Effector CD8-positive, alpha-beta T cell (primary cell): ENCODE measurements around the gene ZW10.
"Not testable (repeated sequence)": the region's sequence is repeated elsewhere in the genome, so short reads cannot be mapped to it uniquely, and the experiment has no call there.

ENCODE experiments used
- DNase-seq: peaks from one replicate; lab custom pipeline; 2025; lab: John Stamatoyannopoulos, UW

Gene ZW10

GRCh38 chr11:113763040-113763439 is 10.5 kb downstream of the ZW10 start:
- DNase-seq = not testable (repeated sequence)

- no peak for DNase-seq
Measured at GRCh38 chr11:113760241-113760640, 13.3 kb downstream of the ZW10 start.

- DNase-seq = no peak
Measured at GRCh38 chr11:113752932-113753331, 20.6 kb downstream of the ZW10 start.

- no peak for DNase-seq
Measured at GRCh38 chr11:113736323-113736722, 37.2 kb downstream of the ZW10 start.

GRCh38 chr11:113732092-113732491 is 41.4 kb downstream of the ZW10 start:
- DNase-seq = no peak

GRCh38 chr11:113730887-113731726 is 42.4 kb downstream of the ZW10 start:
- DNase-seq = no peak

- no peak for DNase-seq
Measured at GRCh38 chr11:113729456-113729855, 44.0 kb downstream of the ZW10 start.

GRCh38 chr11:113728814-113729213 is 44.7 kb downstream of the ZW10 start:
- no peak for DNase-seq

- no peak for DNase-seq
Measured at GRCh38 chr11:113725913-113726312, 47.6 kb downstream of the ZW10 start.

- no peak for DNase-seq
Measured at GRCh38 chr11:113725407-113725806, 48.1 kb downstream of the ZW10 start.

- DNase-seq = no peak
Measured at GRCh38 chr11:113724778-113725177, 48.7 kb downstream of the ZW10 start.

GRCh38 chr11:113723787-113724186 is 49.7 kb downstream of the ZW10 start:
- no peak for DNase-seq

GRCh38 chr11:113722934-113723333 is 50.6 kb downstream of the ZW10 start:
- no peak for DNase-seq

- no peak for DNase-seq
Measured at GRCh38 chr11:113722221-113722620, 51.3 kb downstream of the ZW10 start.

GRCh38 chr11:113721462-113722066 is 51.9 kb downstream of the ZW10 start:
- DNase-seq = no peak

- DNase-seq = not testable (repeated sequence)
Measured at GRCh38 chr11:113720478-113720877, 53.0 kb downstream of the ZW10 start.

- DNase-seq = no peak
Measured at GRCh38 chr11:113715882-113716625, 57.4 kb downstream of the ZW10 start.

- no peak for DNase-seq
Measured at GRCh38 chr11:113715273-113715672, 58.2 kb downstream of the ZW10 start.

GRCh38 chr11:113710989-113711388 is 62.5 kb downstream of the ZW10 start:
- DNase-seq = no peak

- no peak for DNase-seq
Measured at GRCh38 chr11:113705871-113706655, 67.4 kb downstream of the ZW10 start, which contains the start of gene TMPRSS5. Gene TMPRSS5 (minus strand): TSS chr11:113706308. CDS start chr11:113706224, 84 bp downstream.

- not testable (repeated sequence) for DNase-seq
Measured at GRCh38 chr11:113703551-113703950, 69.9 kb downstream of the ZW10 start.

GRCh38 chr11:113701491-113701890 is 72.0 kb downstream of the ZW10 start:
- no peak for DNase-seq
